WERI-Rb-1 (cell line): ENCODE data around the gene MAN1B1.

Experiments used
- DNase-seq: peaks from one replicate; pipeline ENCODE4 v3.0.0-alpha.2; 2020
- H3K27ac ChIP-seq: fragments of 250-450 bp; sonication (Bioruptor Pico); 2 replicates; pipeline ENCODE4 v1.5.1; 2020; ENCODE audit warnings: mild to moderate bottlenecking, moderate library complexity
- H3K27me3 ChIP-seq: fragments of 250-450 bp; sonication (Bioruptor Pico); 2 replicates; pipeline ENCODE4 v1.5.1; 2021; ENCODE audit warnings: mild to moderate bottlenecking, low read depth, moderate library complexity; ENCODE audit not compliant: insufficient read depth, severe bottlenecking
- H3K36me3 ChIP-seq: fragments of 250-450 bp; sonication (Bioruptor Pico); 2 replicates; pipeline ENCODE4 v1.5.1; 2020; ENCODE audit warnings: mild to moderate bottlenecking, moderate library complexity
- H3K4me3 ChIP-seq: 2 replicates; pipeline ENCODE4 v1.5.1; 2011; ENCODE audit warnings: low read depth, mild to moderate bottlenecking, control low read depth, low read length
- H3K9me3 ChIP-seq: fragments of 250-450 bp; sonication (Bioruptor Pico); 2 replicates; pipeline ENCODE4 v1.5.1; 2021; ENCODE audit warnings: mild to moderate bottlenecking, moderate library complexity; ENCODE audit not compliant: severe bottlenecking
- TF ChIP-seq, protein P1 (sequence below): IDR thresholded peaks from 2 replicates; pipeline ENCODE4 v1.5.1; 2011; ENCODE audit warnings: low read depth, mild to moderate bottlenecking, control low read depth, inconsistent platforms, low read length

Gene MAN1B1

GRCh38 chr9:137087409-137087925 is 682 bp downstream of the MAN1B1 start:
- TF ChIP-seq, protein P1, sequence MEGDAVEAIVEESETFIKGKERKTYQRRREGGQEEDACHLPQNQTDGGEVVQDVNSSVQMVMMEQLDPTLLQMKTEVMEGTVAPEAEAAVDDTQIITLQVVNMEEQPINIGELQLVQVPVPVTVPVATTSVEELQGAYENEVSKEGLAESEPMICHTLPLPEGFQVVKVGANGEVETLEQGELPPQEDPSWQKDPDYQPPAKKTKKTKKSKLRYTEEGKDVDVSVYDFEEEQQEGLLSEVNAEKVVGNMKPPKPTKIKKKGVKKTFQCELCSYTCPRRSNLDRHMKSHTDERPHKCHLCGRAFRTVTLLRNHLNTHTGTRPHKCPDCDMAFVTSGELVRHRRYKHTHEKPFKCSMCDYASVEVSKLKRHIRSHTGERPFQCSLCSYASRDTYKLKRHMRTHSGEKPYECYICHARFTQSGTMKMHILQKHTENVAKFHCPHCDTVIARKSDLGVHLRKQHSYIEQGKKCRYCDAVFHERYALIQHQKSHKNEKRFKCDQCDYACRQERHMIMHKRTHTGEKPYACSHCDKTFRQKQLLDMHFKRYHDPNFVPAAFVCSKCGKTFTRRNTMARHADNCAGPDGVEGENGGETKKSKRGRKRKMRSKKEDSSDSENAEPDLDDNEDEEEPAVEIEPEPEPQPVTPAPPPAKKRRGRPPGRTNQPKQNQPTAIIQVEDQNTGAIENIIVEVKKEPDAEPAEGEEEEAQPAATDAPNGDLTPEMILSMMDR, result no peak
- Histone ChIP-seq H3K36me3 (peaks cover 45% of the 10 kb centered on the region), H3K27ac (peak overlapping the region; percentile 81), H3K27me3 (no peaks in the 10 kb centered on the region), H3K9me3 (no peaks in the 10 kb centered on the region), H3K4me3 (peak overlapping the region; percentile 79)
- no peak for DNase-seq

GRCh38 chr9:137088121-137088520 is 1.3 kb downstream of the MAN1B1 start:
- H3K9me3 ChIP-seq, result no peaks in the 10 kb centered on the region
- no peak overlapping the region for H3K27ac ChIP-seq
- no peak overlapping the region for H3K4me3 ChIP-seq
- peaks cover 38% of the 10 kb centered on the region for H3K36me3 ChIP-seq
- DNase-seq, result no peak
- H3K27me3 ChIP-seq, result no peaks in the 10 kb centered on the region
- TF ChIP-seq, protein P1, result no peak

GRCh38 chr9:137089232-137089947 is 2.6 kb downstream of the MAN1B1 start:
- Histone ChIP-seq H3K4me3 (no peak overlapping the region), H3K36me3 (peaks cover 30% of the 10 kb centered on the region), H3K9me3 (no peaks in the 10 kb centered on the region), H3K27ac (no peak overlapping the region), H3K27me3 (no peaks in the 10 kb centered on the region)
- TF ChIP-seq, protein P1, result no peak
- no peak for DNase-seq

DNA sequence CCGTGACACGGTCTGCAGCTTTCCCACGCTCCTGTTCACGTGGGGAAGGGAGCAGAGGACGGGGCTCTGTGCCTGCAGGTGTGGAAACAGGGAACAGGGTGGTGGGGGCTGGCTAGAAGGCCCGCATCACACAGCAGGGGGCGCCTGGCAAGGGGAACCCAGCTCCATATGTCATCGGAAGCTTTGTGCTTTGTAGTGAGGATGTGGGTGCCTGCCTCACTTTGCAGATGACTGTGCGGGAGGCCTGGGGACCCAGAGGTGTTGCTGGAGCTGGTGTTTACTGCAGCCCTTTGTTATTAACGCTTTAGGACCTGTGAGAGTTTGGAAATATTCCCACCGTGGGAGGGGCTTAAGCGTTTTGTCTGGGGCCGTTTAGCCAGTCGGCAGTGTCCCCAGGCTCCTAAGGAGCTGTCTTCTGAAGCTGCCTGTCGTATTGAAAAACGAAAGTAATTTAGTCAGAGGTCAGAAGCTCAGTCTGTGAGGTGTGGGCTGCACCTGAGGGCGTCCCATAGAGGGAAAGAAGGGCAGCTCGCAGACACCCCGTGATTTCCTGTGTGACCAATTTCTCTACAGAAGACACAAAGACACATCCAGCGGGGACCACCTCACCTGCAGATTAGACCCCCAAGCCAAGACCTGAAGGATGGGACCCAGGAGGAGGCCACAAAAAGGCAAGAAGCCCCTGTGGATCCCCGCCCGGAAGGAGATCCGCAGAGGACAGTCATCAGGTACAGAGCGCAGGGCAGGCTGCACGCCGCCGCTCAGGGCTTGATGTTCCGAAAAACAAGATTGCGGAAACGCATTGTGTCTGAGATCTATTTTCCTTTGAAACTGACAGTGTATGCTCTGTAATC is 9.1 kb downstream of the MAN1B1 start:
- no peak overlapping the region for H3K4me3 ChIP-seq

DNA sequence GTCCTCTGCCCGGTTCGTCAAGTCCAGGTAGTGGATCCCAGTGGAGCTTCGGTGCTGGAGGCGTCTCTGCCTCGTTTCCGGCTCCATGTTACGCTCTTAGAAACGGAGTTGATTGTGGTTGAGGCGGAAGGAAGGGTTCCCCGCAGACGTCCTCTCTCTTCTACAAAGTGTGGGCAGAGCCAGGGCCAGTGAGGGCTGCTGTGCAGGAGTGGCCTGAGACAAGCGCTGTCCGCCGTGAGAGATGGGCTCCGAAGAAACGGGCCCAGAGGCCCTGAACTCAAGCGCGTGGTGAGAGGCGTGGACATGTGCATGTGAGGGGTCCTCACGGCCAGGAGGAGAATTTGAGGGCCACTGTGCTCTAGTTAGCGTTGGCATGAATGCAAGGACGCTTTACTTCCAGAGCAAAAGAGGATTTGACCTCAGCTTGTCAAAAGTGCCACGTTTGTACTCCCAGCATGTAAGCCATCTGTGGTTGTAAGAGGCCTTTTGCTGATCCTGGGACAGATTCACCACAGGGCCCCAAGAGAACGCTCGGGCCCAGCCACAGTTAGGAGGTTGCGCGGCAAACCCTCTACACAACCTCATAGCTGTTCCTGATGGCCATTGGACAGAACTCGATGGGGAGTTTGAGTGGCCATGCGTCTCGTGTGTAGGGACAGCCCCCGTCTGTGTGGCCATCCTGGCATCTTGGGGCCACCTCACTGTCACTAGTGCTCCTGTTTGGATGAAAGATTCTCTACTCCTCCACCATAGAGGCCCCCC is 10.2 kb downstream of the MAN1B1 start:
- Histone ChIP-seq H3K27ac (no peak overlapping the region), H3K27me3 (no peaks in the 10 kb centered on the region), H3K9me3 (peaks cover 3% of the 10 kb centered on the region), H3K4me3 (no peak overlapping the region), H3K36me3 (peaks cover 62% of the 10 kb centered on the region)
- no peak for DNase-seq
- TF ChIP-seq, protein P1, result no peak

More for the DNA sequence above, 9.1 kb downstream of the MAN1B1 start:
- Histone ChIP-seq H3K36me3 (peaks cover 56% of the 10 kb centered on the region), H3K27me3 (no peaks in the 10 kb centered on the region), H3K9me3 (no peaks in the 10 kb centered on the region), H3K27ac (peak overlapping the region; percentile 35)
- TF ChIP-seq, protein P1, result peak; percentile 64
- peak; percentile 73 for DNase-seq
